ENCODE results near the gene INSC.

The INSC gene

GRCh38 chr11:15216678-15217077 is 102.0 kb downstream of the INSC start:
- CTCF ChIA-PET = interaction anchor here (1.0 to 3.4 kb wide), 7 partner anchors 8 to 309 kb away, joined by 3 to 14 read pairs (median 4); no protein-coding TSS in a partner anchor
- TF ChIP-seq, protein P1, sequence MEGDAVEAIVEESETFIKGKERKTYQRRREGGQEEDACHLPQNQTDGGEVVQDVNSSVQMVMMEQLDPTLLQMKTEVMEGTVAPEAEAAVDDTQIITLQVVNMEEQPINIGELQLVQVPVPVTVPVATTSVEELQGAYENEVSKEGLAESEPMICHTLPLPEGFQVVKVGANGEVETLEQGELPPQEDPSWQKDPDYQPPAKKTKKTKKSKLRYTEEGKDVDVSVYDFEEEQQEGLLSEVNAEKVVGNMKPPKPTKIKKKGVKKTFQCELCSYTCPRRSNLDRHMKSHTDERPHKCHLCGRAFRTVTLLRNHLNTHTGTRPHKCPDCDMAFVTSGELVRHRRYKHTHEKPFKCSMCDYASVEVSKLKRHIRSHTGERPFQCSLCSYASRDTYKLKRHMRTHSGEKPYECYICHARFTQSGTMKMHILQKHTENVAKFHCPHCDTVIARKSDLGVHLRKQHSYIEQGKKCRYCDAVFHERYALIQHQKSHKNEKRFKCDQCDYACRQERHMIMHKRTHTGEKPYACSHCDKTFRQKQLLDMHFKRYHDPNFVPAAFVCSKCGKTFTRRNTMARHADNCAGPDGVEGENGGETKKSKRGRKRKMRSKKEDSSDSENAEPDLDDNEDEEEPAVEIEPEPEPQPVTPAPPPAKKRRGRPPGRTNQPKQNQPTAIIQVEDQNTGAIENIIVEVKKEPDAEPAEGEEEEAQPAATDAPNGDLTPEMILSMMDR (IDR thresholded peaks at IDR 0.05; ENCODE audit: control extremely low read depth, extremely low read depth, low read depth, missing control alignments) = peak; percentile 21
- POLR2A ChIA-PET = no interaction called here
- peak; percentile 29 for DNase-seq (ENCODE audit: extremely low spot score)

- ChIA-PET CTCF (interaction anchor here (1.0 to 3.4 kb wide), 6 partner anchors 9 to 309 kb away, joined by 3 to 14 read pairs (median 4); no protein-coding TSS in a partner anchor), POLR2A (no interaction called here)
- TF ChIP-seq, protein P1 (IDR thresholded peaks at IDR 0.05; ENCODE audit: control extremely low read depth, extremely low read depth, low read depth, missing control alignments) = no peak
- DNase-seq (ENCODE audit: extremely low spot score) = no peak
Measured at GRCh38 chr11:15217416-15217815, 102.7 kb downstream of the INSC start.

GRCh38 chr11:15222777-15223176 is 108.1 kb downstream of the INSC start:
- POLR2A ChIA-PET = no interaction called here
- TF ChIP-seq, protein P1 (IDR thresholded peaks at IDR 0.05; ENCODE audit: control extremely low read depth, extremely low read depth, low read depth, missing control alignments) = no peak
- CTCF ChIA-PET = no interaction called here
- DNase-seq (ENCODE audit: extremely low spot score) = no peak

- TF ChIP-seq, protein P1 (IDR thresholded peaks at IDR 0.05; ENCODE audit: control extremely low read depth, extremely low read depth, low read depth, missing control alignments) = no peak
- POLR2A ChIA-PET = no interaction called here
- CTCF ChIA-PET = interaction anchor here (1.0 kb wide), 1 partner anchor 317 kb away, joined by 3 read pairs; no protein-coding TSS in a partner anchor
- no peak for DNase-seq (ENCODE audit: extremely low spot score)
Measured at GRCh38 chr11:15223318-15223717, 108.6 kb downstream of the INSC start.

DNA sequence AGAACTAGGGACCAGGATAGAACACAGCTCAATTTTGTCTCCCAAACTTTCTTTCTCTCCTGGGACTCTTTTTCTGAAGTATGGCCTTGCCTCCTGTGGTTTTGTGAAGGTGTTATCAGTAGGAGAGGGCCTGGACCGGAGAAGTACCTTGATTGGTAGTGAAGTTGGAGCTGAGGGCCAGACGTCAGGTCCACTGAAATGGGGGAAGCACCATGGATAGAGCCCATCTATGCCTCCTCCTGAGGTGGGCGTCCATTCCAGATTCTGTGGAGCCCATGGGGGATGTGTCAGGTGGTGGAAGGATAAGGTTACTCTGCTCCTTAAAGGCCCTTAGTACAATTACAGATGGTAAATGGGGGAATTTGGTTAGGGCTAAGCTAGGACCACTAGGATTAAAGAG is 109.7 kb downstream of the INSC start:
- TF ChIP-seq, protein P1 (IDR thresholded peaks at IDR 0.05; ENCODE audit: control extremely low read depth, extremely low read depth, low read depth, missing control alignments) = no peak
- CTCF ChIA-PET = interaction anchor here (0.9 to 1.7 kb wide), 6 partner anchors 9 to 218 kb away, joined by 3 to 4 read pairs (median 3); no protein-coding TSS in a partner anchor
- POLR2A ChIA-PET = no interaction called here
- no peak for DNase-seq (ENCODE audit: extremely low spot score)

DNA sequence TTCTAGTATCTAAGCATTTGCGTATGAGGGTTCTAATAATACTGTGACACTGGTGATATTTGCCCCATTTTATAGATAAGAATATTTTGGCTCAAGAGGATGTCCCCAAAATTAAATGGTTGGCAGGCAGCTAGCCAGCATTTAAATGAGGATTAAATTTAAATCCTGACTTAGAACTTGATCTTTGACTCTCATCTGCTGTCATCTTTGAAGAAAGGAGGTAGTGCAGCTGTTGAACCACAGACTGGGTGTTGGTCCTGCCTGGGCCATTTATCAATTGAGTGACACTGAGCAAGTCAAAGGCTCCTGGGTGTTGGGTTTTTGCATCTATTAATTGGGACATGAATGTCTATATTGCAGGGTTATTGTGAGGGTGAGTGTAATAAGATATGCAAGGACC is 112.3 kb downstream of the INSC start:
- ChIA-PET POLR2A (no interaction called here), CTCF (interaction anchor here (0.9 to 1.5 kb wide), 2 partner anchors 10 to 126 kb away, joined by 3 to 4 read pairs; no protein-coding TSS in a partner anchor)
- TF ChIP-seq, protein P1 (IDR thresholded peaks at IDR 0.05; ENCODE audit: control extremely low read depth, extremely low read depth, low read depth, missing control alignments) = no peak
- no peak for DNase-seq (ENCODE audit: extremely low spot score)
